Measurements from ENCODE around the gene ZBTB4. TPM values are rescaled to one million over a fixed set of nuclear protein-coding genes. Genes with fewer than 3 reads are reported as not detected.

ZBTB4 gene
- 30.9 TPM for total RNA-seq

GRCh38 chr17:7479213-7480088 is at the start of gene ZBTB4:
ZBTB4 (minus strand) TSS chr17:7479631; CDS start chr17:7466801, 12,830 bp downstream.
- peak within 1 kb of the TSS; percentile 65 for H3K4me3 ChIP-seq (ENCODE audit: low read length)
- no peaks in the 10 kb centered on the region for H3K27me3 ChIP-seq (ENCODE audit: insufficient read depth, low read length)
- H3K4me1 ChIP-seq (ENCODE audit: insufficient read depth, low read length) = peaks cover 67% of the 10 kb centered on the region
- no peaks in the 10 kb centered on the region for H3K9me3 ChIP-seq (ENCODE audit: low read depth, low read length)

GRCh38 chr17:7528842-7529241 is 49.4 kb upstream of the ZBTB4 start:
- Histone ChIP-seq H3K4me1 (ENCODE audit: insufficient read depth, low read length) (no peaks in the 10 kb centered on the region), H3K27me3 (ENCODE audit: insufficient read depth, low read length) (no peaks in the 10 kb centered on the region), H3K9me3 (ENCODE audit: low read depth, low read length) (peaks cover 4% of the 10 kb centered on the region), H3K4me3 (ENCODE audit: low read length) (no peak overlapping the region)

GRCh38 chr17:7523033-7523432 is 43.6 kb upstream of the ZBTB4 start:
- H3K9me3 ChIP-seq (ENCODE audit: low read depth, low read length) = no peaks in the 10 kb centered on the region
- no peak overlapping the region for H3K4me3 ChIP-seq (ENCODE audit: low read length)
- no peaks in the 10 kb centered on the region for H3K4me1 ChIP-seq (ENCODE audit: insufficient read depth, low read length)
- no peaks in the 10 kb centered on the region for H3K27me3 ChIP-seq (ENCODE audit: insufficient read depth, low read length)

- Histone ChIP-seq H3K9me3 (ENCODE audit: low read depth, low read length) (no peaks in the 10 kb centered on the region), H3K4me1 (ENCODE audit: insufficient read depth, low read length) (peaks cover 16% of the 10 kb centered on the region), H3K27me3 (ENCODE audit: insufficient read depth, low read length) (no peaks in the 10 kb centered on the region), H3K4me3 (ENCODE audit: low read length) (no peak overlapping the region)
Measured at GRCh38 chr17:7515911-7516610, 36.6 kb upstream of the ZBTB4 start.

GRCh38 chr17:7513850-7514419 is 34.5 kb upstream of the ZBTB4 start:
- peaks cover 16% of the 10 kb centered on the region for H3K4me1 ChIP-seq (ENCODE audit: insufficient read depth, low read length)
- H3K4me3 ChIP-seq (ENCODE audit: low read length) = no peak overlapping the region
- no peaks in the 10 kb centered on the region for H3K9me3 ChIP-seq (ENCODE audit: low read depth, low read length)
- no peaks in the 10 kb centered on the region for H3K27me3 ChIP-seq (ENCODE audit: insufficient read depth, low read length)

GRCh38 chr17:7512824-7513540 is 33.6 kb upstream of the ZBTB4 start:
- Histone ChIP-seq H3K4me3 (ENCODE audit: low read length) (no peak overlapping the region), H3K9me3 (ENCODE audit: low read depth, low read length) (no peaks in the 10 kb centered on the region), H3K4me1 (ENCODE audit: insufficient read depth, low read length) (peaks cover 16% of the 10 kb centered on the region), H3K27me3 (ENCODE audit: insufficient read depth, low read length) (no peaks in the 10 kb centered on the region)

- no peaks in the 10 kb centered on the region for H3K9me3 ChIP-seq (ENCODE audit: low read depth, low read length)
- H3K4me3 ChIP-seq (ENCODE audit: low read length) = no peak overlapping the region
- peaks cover 16% of the 10 kb centered on the region for H3K4me1 ChIP-seq (ENCODE audit: insufficient read depth, low read length)
- no peaks in the 10 kb centered on the region for H3K27me3 ChIP-seq (ENCODE audit: insufficient read depth, low read length)
Measured at GRCh38 chr17:7512105-7512504, 32.7 kb upstream of the ZBTB4 start.

- peaks cover 13% of the 10 kb centered on the region for H3K4me1 ChIP-seq (ENCODE audit: insufficient read depth, low read length)
- no peaks in the 10 kb centered on the region for H3K27me3 ChIP-seq (ENCODE audit: insufficient read depth, low read length)
- no peak overlapping the region for H3K4me3 ChIP-seq (ENCODE audit: low read length)
- H3K9me3 ChIP-seq (ENCODE audit: low read depth, low read length) = no peaks in the 10 kb centered on the region
Measured at GRCh38 chr17:7511108-7511507, 31.7 kb upstream of the ZBTB4 start.

- Histone ChIP-seq H3K9me3 (ENCODE audit: low read depth, low read length) (no peaks in the 10 kb centered on the region), H3K4me1 (ENCODE audit: insufficient read depth, low read length) (peaks cover 1% of the 10 kb centered on the region), H3K4me3 (ENCODE audit: low read length) (no peak overlapping the region), H3K27me3 (ENCODE audit: insufficient read depth, low read length) (no peaks in the 10 kb centered on the region)
Measured at GRCh38 chr17:7509937-7510336, 30.5 kb upstream of the ZBTB4 start.

GRCh38 chr17:7508846-7509245 is 29.4 kb upstream of the ZBTB4 start:
- no peaks in the 10 kb centered on the region for H3K4me1 ChIP-seq (ENCODE audit: insufficient read depth, low read length)
- no peaks in the 10 kb centered on the region for H3K27me3 ChIP-seq (ENCODE audit: insufficient read depth, low read length)

GRCh38 chr17:7508145-7508544 is 28.7 kb upstream of the ZBTB4 start:
- no peaks in the 10 kb centered on the region for H3K9me3 ChIP-seq (ENCODE audit: low read depth, low read length)
- H3K4me1 ChIP-seq (ENCODE audit: insufficient read depth, low read length) = no peaks in the 10 kb centered on the region
- no peaks in the 10 kb centered on the region for H3K27me3 ChIP-seq (ENCODE audit: insufficient read depth, low read length)
- H3K4me3 ChIP-seq (ENCODE audit: low read length) = no peak overlapping the region

More at GRCh38 chr17:7508846-7509245, 29.4 kb upstream of the ZBTB4 start:
- H3K4me3 ChIP-seq (ENCODE audit: low read length) = no peak overlapping the region
- H3K9me3 ChIP-seq (ENCODE audit: low read depth, low read length) = no peaks in the 10 kb centered on the region

GRCh38 chr17:7503521-7503920 is 24.1 kb upstream of the ZBTB4 start:
- Histone ChIP-seq H3K4me1 (ENCODE audit: insufficient read depth, low read length) (no peaks in the 10 kb centered on the region), H3K9me3 (ENCODE audit: low read depth, low read length) (no peaks in the 10 kb centered on the region), H3K4me3 (ENCODE audit: low read length) (no peak overlapping the region), H3K27me3 (ENCODE audit: insufficient read depth, low read length) (no peaks in the 10 kb centered on the region)

- no peaks in the 10 kb centered on the region for H3K4me1 ChIP-seq (ENCODE audit: insufficient read depth, low read length)
- H3K27me3 ChIP-seq (ENCODE audit: insufficient read depth, low read length) = no peaks in the 10 kb centered on the region
- no peak overlapping the region for H3K4me3 ChIP-seq (ENCODE audit: low read length)
Measured at GRCh38 chr17:7502987-7503386, 23.6 kb upstream of the ZBTB4 start.

GRCh38 chr17:7502171-7502847 is 22.9 kb upstream of the ZBTB4 start:
- Histone ChIP-seq H3K4me1 (ENCODE audit: insufficient read depth, low read length) (no peaks in the 10 kb centered on the region), H3K4me3 (ENCODE audit: low read length) (no peak overlapping the region), H3K27me3 (ENCODE audit: insufficient read depth, low read length) (no peaks in the 10 kb centered on the region), H3K9me3 (ENCODE audit: low read depth, low read length) (no peaks in the 10 kb centered on the region)

More at GRCh38 chr17:7502987-7503386, 23.6 kb upstream of the ZBTB4 start:
- no peaks in the 10 kb centered on the region for H3K9me3 ChIP-seq (ENCODE audit: low read depth, low read length)

All from mononuclear cell (primary cell).